OCI-M2 (cell line): ENCODE measurements around the gene NRDC.
"Not testable (repeated sequence)": the region's sequence is repeated elsewhere in the genome, so short reads cannot be mapped to it uniquely, and the experiment has no call there.

Source experiments
- DNase-seq: peaks from one replicate; lab custom pipeline; 2025; ENCODE audit not compliant: unreplicated experiment; lab: John Stamatoyannopoulos, UW

NRDC gene

DNA sequence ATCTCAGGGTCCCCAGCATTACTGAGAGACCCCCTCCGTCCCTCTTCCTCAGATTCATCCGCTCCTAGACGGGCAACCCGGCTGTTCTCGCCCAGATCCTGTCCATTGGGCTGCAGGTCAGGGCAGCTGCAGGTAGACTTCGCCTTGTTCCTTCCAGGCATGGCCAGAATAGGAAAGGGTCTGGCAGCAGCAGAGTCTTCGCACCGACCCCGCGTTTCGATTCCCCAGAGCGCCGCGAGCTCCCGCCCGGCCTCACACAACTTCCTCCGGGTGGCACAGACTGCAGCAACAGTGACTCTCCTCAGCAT lies 265 bp downstream of the NRDC start:
- no peak for DNase-seq

DNA sequence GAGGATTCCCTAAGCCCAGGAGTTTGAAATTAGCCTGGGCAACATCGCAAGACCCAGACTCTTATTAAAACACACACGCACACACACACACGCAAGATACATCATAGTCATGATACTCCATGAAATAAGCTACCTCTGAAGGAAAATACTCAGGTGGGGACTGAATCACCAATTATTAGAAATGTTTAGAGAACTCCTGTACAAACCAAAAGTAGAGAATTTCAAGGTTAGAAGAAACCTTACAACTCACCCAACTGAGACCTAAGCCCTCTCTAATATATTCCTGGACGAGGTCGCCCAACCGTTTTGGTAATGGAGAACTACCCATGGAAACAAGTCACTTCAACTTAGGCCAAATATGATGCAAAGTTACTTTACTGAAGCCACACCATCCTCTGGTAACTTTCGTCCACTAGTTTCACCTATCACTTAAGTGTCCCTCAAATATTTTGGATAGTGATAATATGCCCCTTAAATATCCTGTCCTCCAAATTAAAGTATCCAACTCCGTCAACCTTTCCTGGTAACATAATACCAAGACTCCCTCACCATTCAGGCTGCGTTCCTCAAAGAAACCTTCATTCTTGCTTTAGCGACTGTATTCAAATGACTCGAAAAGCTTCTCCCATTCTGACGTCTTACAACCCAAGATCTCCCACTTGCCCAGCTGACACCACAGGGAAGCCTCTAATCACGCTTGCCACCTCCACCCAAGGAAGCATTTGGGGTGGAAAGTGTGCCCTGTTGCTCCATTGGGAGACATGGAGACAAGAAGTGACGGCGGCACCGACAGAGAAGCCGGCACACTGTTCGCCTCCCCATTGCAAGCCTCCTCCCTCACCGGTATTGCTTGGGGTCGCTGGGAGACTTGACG lies 856 bp downstream of the NRDC start:
- no peak for DNase-seq

DNA sequence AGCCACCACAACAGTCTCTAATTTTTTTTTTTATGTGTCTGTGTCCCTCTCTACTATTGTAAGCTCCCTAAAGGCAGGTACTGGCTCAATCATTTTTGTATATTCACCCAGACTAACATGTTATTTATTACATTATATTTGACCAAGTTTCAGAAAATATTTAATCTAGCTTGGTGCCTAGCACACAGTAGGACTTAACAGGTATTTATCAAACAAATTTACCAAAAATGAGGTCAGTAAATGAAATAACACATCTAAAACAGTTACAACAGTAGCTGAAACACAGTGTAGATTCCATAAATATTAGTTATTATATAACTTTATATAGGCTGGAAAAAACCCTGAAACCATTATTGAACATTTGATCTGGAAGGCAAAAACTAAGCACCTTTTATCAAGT lies 2.7 kb downstream of the NRDC start:
- DNase-seq: no peak

DNA sequence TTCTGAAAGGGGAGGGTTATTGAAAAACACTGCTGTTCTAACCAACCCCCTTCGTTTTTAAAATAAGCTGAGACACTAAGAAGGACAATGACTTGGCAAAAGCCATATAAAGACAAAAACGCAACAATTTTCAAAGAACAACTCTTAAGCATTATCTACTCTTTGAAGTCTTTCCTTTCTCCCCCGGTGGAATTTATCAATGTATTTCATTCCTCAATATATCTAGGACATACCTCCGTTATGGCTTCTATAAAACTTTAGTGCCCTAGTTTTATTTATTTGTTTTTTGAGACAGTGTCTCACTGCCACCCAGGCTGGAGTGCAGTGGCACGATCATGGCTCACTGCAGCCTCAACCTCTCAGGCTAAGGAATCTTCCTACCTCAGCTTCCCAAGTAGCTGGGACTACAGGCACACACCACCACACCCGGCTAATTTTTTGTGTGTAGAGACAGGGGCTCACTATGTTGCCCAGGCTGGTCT lies 3.2 kb downstream of the NRDC start:
- no peak for DNase-seq

DNA sequence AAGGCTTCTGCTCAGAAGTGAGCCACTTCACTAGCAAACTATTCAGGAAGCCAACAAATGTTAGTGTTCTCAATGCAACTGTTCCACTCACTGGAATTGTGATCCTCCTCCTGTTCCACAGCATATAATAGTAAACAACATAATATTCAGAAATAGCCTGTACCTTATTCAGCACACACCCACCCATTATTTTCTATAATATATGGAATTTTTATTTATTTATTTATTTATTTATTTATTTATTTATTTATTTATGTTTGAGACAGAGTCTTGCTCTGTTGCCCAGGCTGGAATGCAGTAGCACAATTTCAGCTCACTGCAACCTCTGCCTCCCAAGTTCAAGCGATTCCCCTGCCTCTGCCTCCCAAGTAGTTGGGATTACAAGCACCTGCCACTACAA lies 5.3 kb downstream of the NRDC start:
- not testable (repeated sequence) for DNase-seq

DNA sequence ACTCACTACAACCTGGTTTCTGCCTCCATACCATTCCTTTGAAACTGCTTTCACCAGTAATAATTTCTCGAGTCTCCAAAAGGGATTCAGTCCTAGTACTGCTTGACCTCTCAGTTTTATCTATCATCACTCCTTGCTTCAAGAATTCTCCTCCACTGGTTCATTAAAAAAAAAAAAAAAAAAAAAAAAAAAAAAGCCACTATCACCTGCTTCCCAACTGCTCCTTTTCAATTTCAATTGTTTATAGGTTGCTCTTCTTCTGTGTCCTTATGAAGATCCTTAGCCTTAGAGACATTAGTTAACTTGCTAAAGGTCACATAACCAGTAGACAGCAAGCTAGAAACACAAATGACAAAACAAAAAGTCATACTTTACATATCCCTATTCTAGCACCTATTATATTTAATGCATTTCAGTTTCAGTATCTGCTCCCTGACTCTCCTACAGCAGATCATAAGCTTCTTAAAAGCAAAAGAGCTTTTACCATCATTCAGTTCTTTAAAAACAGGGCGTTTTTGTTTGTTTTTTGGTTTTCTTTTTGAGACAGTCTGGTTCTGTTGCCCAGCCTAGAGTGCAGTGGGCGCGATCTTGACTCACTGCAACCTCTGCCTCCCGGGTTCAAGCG lies 7.1 kb downstream of the NRDC start:
- DNase-seq: no peak

DNA sequence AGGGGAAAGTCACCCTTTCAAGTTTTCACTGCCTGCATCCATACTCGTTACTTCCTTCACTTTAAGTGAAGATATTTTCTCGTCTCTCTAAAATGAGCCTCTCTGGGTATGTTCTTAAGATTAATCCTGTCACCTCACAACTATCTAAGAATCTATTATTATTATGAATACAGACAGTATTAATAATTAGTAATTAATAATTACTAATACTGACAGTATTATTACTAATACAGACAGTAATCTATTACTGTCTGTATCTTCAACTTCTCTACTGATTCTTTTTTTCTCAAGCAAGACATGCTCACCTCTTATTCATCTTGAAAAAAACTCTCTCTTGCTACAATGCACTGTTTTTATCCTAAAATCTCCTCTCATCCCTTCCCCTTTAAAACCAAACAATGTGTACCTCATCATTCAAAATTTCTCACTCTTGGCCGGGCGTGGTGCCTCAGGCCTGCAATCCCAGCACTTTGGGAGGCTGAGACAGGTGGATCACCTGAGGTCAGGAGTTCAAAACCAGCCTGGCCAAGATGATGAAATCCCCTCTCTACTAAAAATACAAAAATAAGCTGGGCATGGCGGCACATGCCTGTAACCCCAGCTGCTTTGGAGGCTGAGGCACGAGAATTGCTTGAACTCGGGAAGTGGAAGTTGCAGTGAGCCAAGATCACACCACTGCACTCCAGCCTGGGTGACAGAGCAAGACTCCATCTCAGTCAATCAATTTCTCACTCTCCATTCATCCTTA lies 7.8 kb downstream of the NRDC start:
- DNase-seq: no peak

DNA sequence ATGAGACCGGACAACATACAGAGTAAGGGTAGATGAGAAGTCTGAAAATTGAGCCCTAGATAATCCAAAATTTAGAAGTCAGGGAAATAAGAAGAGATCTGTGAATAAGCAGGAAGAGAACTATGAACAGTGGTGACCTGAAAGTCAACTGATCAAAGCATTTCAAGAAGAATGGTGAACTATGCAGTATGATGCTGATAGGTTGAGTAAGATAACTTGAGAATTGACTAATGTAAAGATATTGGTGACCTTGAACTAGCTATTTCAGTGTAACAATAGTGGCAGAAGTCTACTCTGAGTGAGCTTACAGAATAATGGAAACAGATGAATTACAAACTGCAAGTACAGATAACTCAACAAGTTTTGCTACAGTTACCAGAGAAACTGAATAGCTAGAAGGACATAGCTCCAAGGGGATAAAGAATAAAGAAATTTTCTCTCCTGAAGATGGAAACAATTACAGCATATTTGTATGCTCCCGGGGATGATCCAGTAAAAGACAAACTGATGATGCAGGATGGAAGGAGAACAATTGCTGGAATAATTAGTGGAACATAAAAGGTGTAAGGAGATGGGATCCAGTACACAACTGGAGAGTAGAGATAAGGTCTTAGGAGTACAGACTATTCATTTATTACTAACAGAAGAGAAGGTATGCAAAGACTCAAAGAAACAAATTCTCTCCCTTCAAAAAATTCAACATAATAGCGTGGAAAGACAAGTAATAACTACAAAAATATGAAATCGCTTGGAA lies 10.9 kb downstream of the NRDC start:
- no peak for DNase-seq

DNA sequence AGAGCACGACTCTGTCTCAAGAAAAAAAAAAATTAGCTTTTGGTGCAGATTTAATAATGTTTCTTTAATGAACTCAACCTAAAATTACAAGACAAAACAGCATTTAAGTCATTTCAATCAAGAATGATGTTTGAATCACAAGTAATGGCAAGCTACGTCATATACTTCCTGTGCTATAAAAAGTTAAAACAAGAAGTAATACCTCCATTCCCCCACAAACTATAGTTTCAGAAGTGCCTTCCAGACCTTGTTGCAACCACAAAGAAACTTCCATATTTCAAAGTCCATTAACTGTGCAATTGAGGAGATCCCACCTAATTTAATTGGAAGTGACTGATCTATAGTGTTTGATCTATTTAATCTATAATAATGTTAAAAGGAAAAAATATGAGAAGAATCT lies 15.1 kb downstream of the NRDC start:
- no peak for DNase-seq

DNA sequence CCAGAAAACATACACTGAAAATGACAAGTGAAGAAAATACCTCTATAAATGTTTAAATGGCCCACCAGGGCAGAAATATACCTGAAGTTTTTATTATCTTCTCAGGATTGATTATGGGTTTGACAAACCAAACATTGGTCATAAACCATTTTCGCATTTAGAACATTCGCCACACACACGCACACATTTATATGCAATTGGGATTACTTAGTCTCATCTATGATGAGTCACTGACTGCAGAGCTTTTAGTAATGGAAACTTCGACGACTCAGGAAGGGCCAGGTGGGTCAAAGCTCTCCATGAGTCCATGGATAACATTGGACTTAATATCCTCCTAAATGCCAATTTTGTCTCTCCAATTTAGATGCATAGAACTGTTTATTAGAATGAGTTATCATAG lies 16.9 kb downstream of the NRDC start:
- DNase-seq: no peak

DNA sequence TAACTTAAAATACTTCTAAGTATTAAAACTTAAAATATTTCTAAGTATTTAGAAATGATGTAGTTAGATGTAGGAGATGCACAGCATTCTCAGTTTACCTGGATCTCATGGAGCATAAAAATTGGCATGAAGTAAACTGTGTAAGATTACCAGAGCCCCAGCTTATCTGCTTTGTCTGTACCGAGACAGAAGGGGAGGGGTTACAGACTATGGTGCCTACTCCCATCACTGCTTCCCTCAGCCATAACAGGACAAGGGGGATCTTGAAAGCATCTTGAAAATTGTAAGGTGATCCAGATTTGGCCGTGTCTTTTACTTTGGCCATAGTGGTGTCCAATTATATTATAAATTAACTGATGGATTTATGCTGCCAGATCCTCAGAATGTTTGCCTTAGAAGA lies 18.8 kb downstream of the NRDC start:
- DNase-seq: no peak

DNA sequence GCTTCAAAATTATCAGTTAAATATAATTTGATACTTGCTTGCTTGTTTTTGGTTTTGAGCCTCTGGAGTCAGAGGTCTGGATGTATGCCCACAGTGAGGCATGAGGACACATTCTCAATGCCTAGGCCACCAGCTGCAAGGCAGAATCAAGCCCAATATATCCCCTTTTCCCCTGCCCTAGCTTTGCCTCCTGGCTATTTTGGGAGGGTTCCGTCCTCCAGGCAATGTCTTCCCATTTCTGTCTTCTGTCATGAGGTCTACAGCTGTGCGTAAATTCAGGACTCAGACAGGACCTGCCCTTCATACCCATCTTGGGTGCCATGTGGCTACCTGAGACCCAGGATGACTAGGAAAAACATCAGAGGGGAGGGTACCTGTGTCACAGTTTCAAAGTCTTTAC lies 19.2 kb downstream of the NRDC start:
- DNase-seq: no peak

DNA sequence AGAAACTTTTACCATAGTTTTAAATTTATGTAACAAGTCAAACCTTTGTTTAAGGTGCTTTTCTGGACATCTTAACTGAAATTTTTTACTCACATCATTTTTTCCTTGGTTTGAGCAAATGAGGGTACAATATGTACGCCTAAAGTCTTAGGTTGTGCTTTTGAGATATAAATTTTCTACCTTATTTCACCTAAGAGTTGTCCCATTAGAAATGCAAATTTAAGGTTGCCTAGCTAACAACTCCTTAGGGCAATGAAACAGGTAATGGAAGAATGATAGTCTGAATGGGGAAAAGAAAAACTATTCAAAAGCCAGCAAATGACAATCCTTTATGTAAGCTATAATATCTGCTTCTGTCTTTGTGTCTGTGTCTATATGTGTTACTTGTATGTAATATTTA lies 19.6 kb downstream of the NRDC start:
- no peak for DNase-seq

DNA sequence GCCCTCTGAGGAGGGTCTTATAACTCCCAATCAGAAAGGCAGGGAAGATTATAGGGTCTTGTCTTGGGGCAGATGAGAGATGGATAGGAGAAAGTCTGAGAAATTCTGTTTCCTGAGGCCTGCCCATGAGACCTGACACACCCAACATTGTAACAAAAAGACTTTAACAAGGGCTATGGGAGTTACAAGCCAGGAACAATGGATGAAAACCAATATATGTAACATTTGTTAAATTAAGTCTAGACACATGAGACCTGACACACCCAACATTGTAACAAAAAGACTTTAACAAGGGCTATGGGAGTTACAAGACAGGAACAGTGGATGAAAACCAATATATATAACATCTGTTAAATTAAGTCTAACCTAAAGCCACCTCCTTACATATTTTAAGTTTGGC lies 21.8 kb downstream of the NRDC start:
- DNase-seq: no peak

DNA sequence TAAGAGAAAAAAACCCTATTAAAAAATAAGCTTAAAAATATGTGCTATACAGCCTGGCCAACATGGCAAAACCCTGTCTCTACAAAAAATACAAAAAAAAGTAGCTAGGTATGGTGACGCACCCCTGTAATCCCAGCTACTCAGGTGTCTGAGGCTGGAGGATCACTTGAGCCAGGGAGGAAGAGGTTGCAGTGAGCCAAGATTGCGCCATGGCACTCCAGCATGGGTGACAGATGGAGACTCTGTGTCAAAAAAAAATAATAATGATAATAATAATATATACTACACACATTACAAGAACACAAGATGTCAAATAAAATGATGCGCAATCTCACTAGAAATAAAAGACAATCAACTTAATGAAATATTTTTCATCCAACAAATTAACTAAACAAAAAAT lies 22.9 kb downstream of the NRDC start:
- no peak for DNase-seq

DNA sequence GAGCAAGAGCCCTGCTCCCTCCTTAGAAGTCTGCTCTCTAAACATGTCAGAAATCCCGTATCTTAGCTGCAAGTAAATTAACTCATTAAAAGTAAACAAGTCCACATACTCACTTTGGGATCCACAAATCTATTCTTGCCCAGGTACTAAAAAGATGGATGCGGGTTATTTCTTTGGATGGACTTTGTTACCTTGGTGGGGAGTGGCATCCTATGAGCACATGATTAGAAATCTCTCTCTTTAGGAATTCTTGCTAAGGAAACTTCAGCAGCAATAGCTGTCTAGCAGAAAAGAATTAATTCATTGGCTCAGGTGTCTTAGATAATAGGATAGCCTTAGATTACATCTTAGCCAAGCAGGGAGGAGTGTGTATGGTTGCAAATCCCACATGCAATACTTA lies 25.2 kb downstream of the NRDC start:
- no peak for DNase-seq

DNA sequence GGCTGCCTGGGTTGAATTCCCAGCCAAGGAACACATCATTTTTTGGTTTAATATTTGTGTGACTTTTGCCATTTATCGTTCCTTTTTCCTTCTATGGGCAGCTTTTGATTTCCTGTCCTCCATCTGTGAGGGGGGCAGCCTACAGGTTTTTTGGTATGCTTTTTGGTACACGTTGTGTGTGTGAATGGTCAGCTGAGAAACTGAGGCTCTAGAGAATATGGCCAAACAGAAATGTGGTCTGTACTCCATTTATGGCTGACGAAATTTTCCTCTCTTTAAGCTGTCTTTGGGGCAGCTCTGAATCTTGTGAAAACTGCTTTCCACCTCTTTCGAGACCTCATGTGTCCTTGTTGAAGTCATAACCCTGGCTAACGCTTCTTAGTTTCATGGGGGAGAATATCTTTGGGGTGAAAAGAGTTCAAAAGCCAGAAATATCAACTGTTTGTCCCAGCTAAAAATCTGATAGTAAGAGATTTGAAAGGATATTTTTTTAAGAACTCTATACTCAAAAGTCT lies 26.6 kb downstream of the NRDC start:
- no peak for DNase-seq

DNA sequence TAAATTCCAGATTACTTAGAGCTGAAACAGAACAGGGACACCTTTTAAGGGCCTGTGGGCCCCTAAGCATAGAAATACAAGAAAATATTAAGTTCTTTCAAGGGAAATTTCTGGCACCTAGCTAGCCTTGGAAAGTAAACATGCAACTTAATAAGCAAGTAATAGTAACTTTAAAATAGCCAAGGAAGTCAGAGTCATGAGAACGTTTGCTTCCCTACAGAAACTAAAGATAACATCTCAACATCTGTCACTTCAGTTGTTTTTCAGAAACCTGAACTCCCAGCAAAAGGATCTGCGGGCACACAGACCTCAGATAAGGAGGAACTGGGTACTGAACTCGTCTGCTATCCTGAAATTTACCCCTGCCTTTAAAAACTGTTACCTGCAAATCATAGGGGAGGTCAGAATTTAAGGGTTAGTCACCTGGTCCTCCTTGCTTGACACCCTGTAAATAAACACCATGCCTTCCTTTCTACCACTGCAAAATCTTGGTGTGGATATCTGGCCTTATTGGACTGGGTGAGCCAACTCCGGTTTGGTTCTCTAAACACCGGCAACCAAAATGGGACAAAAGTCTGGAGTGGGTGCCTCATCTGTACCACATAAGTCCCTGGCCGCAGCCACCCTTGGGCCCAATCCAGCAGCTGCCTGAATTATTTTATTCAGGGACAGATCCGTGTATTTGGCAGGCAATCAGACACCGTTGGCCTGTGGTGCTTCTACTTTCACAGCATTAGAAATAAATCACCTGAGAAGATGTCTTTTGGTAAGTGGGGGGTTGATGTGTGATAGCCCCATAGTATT lies 27.9 kb downstream of the NRDC start:
- no peak for DNase-seq

DNA sequence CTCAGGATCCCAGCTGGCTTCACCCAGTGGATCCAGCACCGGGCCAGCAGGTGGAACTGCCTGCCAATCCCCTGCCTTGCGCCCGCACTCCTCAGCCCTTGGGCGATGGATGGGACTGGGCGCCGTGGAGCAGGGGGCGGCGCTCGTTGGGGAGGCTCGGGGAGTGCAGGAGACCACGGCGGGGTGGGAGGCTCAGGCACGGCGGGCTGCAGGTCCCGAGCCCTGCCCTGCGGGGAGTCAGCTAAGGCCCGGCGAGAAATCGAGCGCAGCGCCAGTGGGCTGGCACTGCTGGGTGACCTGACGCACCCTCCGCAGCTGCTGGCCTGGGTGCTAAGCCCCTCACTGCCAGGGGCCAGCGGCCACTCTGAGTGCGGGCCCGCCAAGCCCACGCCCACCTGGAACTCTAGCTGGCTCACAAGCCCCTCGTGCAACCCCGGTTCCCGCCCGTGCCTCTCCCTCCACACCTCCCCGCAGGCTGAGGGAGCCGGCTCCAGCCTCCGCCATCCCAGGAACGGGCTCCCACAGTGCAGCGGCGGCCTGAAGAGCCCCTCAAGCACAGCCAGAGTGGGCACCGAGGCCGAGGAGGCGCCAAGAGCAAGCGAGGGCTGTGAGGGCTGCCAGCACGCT lies 31.1 kb downstream of the NRDC start:
- no peak for DNase-seq

DNA sequence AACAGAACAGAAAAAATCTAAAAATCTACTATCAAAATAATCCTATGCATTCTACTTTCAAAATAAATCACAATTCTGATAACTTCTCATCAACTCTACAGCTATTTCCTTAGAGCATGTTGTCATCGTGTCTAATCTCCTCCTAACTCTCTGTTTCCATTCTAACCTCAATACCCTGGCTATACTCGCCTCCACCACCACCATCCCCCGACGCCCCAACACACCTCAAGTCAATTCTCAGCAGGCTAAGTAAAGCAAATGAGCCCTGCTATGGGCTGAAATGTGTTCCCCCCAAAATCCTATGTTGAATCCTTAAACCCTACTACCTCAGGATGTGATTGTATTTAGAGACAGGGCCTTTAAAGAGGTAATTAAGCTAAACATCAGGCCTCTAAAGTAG lies 34.6 kb downstream of the NRDC start:
- no peak for DNase-seq
